ENCODE results near the gene ITGAL.

DNA sequence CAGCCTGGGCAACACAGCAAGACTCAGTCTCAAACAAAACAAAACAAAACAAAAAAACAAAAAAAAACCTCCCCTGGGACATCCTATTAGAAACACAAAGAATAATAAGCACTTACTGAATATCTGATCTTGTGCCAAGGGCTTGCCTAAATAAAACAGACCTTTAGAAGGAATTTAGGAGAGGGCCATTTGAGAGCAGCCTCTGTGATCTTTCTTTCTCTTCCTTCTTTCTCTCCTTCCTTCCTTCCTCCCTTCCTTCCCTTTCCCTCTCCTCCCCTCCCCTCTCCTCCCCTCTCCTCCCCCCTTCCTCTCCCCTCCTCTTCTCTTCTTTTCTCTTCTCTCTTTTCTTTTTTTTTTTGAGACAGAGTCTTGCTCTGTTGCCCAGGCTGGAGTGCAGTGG is 12.3 kb downstream of the ITGAL start:
- TF ChIP-seq POLR2AphosphoS5 (IDR thresholded peaks at IDR 0.05; ENCODE audit: low read depth, low read length) (no peak), POLR2A (IDR thresholded peaks at IDR 0.05; ENCODE audit: low read depth, low read length) (no peak), TAF1 (IDR thresholded peaks at IDR 0.05; ENCODE audit: borderline replicate concordance, low read depth, low read length) (no peak)
